A549 (cell line): ENCODE measurements around the gene PTPN5. TPM values are rescaled to one million over a fixed set of nuclear protein-coding genes. Genes with fewer than 3 reads are reported as not detected.

ENCODE experiments used
- ATAC-seq, 2 experiments: fragments of 200-7000 bp in 1 of 2; fragments of >200 bp in 1 of 2; cut with Nextera tagmentation in 1 of 2; cut with Tn5 transposase in 1 of 2; 3 replicates each; pipeline versions ENCODE4 v1.8.0 to v1.9.1; 2018 to 2020; ENCODE audit warnings: mild to moderate bottlenecking in 1 of 2, moderate library complexity in 1 of 2
- CTCF ChIA-PET: fragments of 300-600 bp; sonication (Branson Sonifier 250); formaldehyde crosslinking; extraction: SDS; loops from one replicate; lab custom pipeline; 2021; ENCODE audit warnings: antibody characterized with exemption, inconsistent platforms; lab: Yijun Ruan, JAX
- POLR2A ChIA-PET: fragments of 350-600 bp; formaldehyde crosslinking; extraction: SDS; loops from one replicate; lab custom pipeline; 2021; ENCODE audit warnings: antibody characterized with exemption, inconsistent platforms; lab: Yijun Ruan, JAX
- DNase-seq, 2 experiments: peaks; one replicate each; pipeline versions ENCODE4 v3.0.0 to v3.0.0-alpha.2; 2011 to 2016; ENCODE audit warnings: low read depth in 1 of 2, low spot score in 1 of 2
- FAIRE-seq: peaks from 2 replicates; lab custom pipeline; 2011; peaks lifted over from hg19 to GRCh38; lab: Jason Lieb, UNC
- H3K27ac ChIP-seq, 2 experiments: fragments of >200 bp; sonication (Bioruptor Twin); formaldehyde crosslinking; 3 replicates each; pipeline ENCODE4 v1.5.1; 2016 to 2017
- H3K4me1 ChIP-seq: fragments of >200 bp; sonication (Bioruptor Twin); formaldehyde crosslinking; 3 replicates; pipeline ENCODE4 v1.6.1; 2016
- H3K4me2 ChIP-seq: fragments of >200 bp; sonication (Bioruptor Twin); formaldehyde crosslinking; 3 replicates; pipeline ENCODE4 v1.6.1; 2016
- H3K4me3 ChIP-seq: fragments of >200 bp; sonication (Bioruptor Twin); formaldehyde crosslinking; 3 replicates; pipeline ENCODE4 v1.5.1; 2016
- H3K9me3 ChIP-seq: fragments of >200 bp; sonication (Bioruptor Twin); formaldehyde crosslinking; 3 replicates; pipeline ENCODE4 v1.6.1; 2016
- EHMT2 ChIP-seq: fragments of 200-600 bp; sonication (generic); IDR thresholded peaks from 2 replicates; pipeline ENCODE4 v1.6.1; 2016; ENCODE audit warnings: antibody characterized with exemption, low read depth, mild to moderate bottlenecking, moderate library complexity
- EP300 ChIP-seq, 2 experiments: fragments of >200 bp; sonication (Bioruptor Twin); formaldehyde crosslinking; IDR thresholded peaks; 2 replicates in 1 of 2; 3 replicates in 1 of 2; pipeline ENCODE4 v1.6.1; 2016 to 2017
- HDAC2 ChIP-seq: fragments of 200-600 bp; sonication (generic); IDR thresholded peaks from 2 replicates; pipeline ENCODE4 v1.6.1; 2016
- HEYL ChIP-seq: fragments of 250-450 bp; sonication (Bioruptor Pico); IDR thresholded peaks from 2 replicates; pipeline ENCODE4 v1.8.0; 2021; ENCODE audit warnings: mild to moderate bottlenecking, moderate library complexity
- HOXB5 ChIP-seq: fragments of 250-450 bp; sonication (Bioruptor Pico); IDR thresholded peaks from 2 replicates; pipeline ENCODE4 v1.5.0; 2020; ENCODE audit warnings: mild to moderate bottlenecking, moderate library complexity
- NPAS2 ChIP-seq: fragments of 250-450 bp; sonication (Bioruptor Pico); IDR thresholded peaks from 2 replicates; pipeline ENCODE4 v1.8.0; 2022; ENCODE audit warnings: mild to moderate bottlenecking, moderate library complexity, borderline replicate concordance
- POLR2AphosphoS2 ChIP-seq: conservative IDR thresholded peaks from 2 replicates; pipeline ENCODE4 v1.6.1; 2012; ENCODE audit warnings: low read length, improper control_type of control experiment, inconsistent platforms
- RARB ChIP-seq: fragments of 250-450 bp; sonication (Bioruptor Pico); IDR thresholded peaks from 2 replicates; pipeline ENCODE4 v1.8.0; 2021; ENCODE audit warnings: mild to moderate bottlenecking, moderate library complexity
- SMC3 ChIP-seq: fragments of >200 bp; sonication (Bioruptor Twin); formaldehyde crosslinking; IDR thresholded peaks from 3 replicates; pipeline ENCODE4 v1.6.1; 2018; ENCODE audit warnings: inconsistent platforms
- ZFP36 ChIP-seq: fragments of 450-650 bp; IDR thresholded peaks from 2 replicates; pipeline ENCODE4 v1.6.1; 2014; ENCODE audit warnings: borderline replicate concordance; ENCODE audit not compliant: partially characterized antibody
- ZNF302 ChIP-seq: fragments of 250-450 bp; sonication (Bioruptor Pico); IDR thresholded peaks from 2 replicates; pipeline ENCODE4 v1.9.0; 2021; ENCODE audit warnings: inconsistent platforms, mild to moderate bottlenecking, moderate library complexity
- WGBS: methylation state at CpG from one replicate; pipeline ENCODE4 v1.1.6; 2017; ENCODE audit errors: missing lambda C conversion rate; 5-methylcytosine and 5-hydroxymethylcytosine counted together
- polyA plus RNA-seq, 4 experiments: library from polyadenylated mRNA; depleted of rRNA in 3 of 4; stranded (reverse); fragments of >200 nt; fragmentation: RNase III in 1 of 4; extraction: RNeasy Plus Mini Kit Qiagen cat#74134 plus additional on column Dnase treatment in 1 of 4; gene quantifications; 2 replicates in 3 of 4; 3 replicates in 1 of 4; pipeline ENCODE4 v1.2.3, GENCODE V29; 2011 to 2017
- TF ChIP-seq, protein P1 (sequence below): fragments of 250-450 bp; sonication (Bioruptor Pico); IDR thresholded peaks from 2 replicates; pipeline ENCODE4 v1.5.0; 2020; ENCODE audit warnings: low read depth, mild to moderate bottlenecking, moderate library complexity
- TF ChIP-seq, protein P2 (sequence below): fragments of >200 bp; sonication (Bioruptor Twin); formaldehyde crosslinking; IDR thresholded peaks from 3 replicates; pipeline ENCODE4 v1.5.1; 2016
- TF ChIP-seq, protein P3 (sequence below): fragments of 450-650 bp; IDR thresholded peaks from 2 replicates; pipeline ENCODE4 v1.6.1; 2014; ENCODE audit warnings: antibody characterized with exemption
- TF ChIP-seq, protein P4 (sequence below): fragments of 200-600 bp; sonication (generic); IDR thresholded peaks from 2 replicates; pipeline ENCODE4 v1.6.1; 2016; ENCODE audit warnings: antibody characterized with exemption, mild to moderate bottlenecking, moderate library complexity
- TF ChIP-seq, protein P5 (sequence below): IDR thresholded peaks from 2 replicates; pipeline ENCODE4 v1.6.1; 2012; ENCODE audit warnings: low read depth, borderline replicate concordance

Gene PTPN5
- polyA plus RNA-seq, 2 of the 4 experiments (the other 2 are of a cell fraction): 0.04 TPM; not detected in 1

DNA sequence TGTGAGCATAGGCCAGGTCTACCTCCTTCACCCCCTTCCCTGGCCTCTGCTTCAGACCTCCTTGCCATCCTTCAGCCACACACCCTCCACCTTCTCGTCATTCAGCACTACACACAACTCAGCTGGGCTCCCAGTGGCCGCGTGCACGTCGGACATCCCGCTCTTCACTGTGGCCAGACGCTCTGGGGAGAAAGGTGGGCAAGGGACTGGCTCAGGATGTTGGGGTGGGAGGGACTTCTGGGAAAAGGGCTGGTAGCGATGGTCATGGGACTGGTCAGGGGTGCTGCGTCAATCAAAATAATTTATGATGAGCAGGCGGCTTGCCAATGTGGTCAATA lies 77.2 kb downstream of the PTPN5 start:
- ChIA-PET POLR2A (no interaction called here), CTCF (interaction anchor here (0.6 to 3.3 kb wide), 3 partner anchors 8 to 339 kb away, joined by 4 to 21 read pairs (median 5); no protein-coding TSS in a partner anchor)
- no peak for FAIRE-seq
- H3K4me2 ChIP-seq: no peak overlapping the region
- H3K9me3 ChIP-seq: no peaks in the 10 kb centered on the region
- H3K4me3 ChIP-seq: no peak overlapping the region
- 36% methylated on average over 10 of the region's 10 CpGs for WGBS
- no peak overlapping the region for H3K27ac ChIP-seq
- DNase-seq: no peak
- no peak for ATAC-seq
- TF ChIP-seq, protein P1, sequence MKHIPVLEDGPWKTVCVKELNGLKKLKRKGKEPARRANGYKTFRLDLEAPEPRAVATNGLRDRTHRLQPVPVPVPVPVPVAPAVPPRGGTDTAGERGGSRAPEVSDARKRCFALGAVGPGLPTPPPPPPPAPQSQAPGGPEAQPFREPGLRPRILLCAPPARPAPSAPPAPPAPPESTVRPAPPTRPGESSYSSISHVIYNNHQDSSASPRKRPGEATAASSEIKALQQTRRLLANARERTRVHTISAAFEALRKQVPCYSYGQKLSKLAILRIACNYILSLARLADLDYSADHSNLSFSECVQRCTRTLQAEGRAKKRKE (CRISPR knock-in tag): no peak
- TF ChIP-seq, protein P2, sequence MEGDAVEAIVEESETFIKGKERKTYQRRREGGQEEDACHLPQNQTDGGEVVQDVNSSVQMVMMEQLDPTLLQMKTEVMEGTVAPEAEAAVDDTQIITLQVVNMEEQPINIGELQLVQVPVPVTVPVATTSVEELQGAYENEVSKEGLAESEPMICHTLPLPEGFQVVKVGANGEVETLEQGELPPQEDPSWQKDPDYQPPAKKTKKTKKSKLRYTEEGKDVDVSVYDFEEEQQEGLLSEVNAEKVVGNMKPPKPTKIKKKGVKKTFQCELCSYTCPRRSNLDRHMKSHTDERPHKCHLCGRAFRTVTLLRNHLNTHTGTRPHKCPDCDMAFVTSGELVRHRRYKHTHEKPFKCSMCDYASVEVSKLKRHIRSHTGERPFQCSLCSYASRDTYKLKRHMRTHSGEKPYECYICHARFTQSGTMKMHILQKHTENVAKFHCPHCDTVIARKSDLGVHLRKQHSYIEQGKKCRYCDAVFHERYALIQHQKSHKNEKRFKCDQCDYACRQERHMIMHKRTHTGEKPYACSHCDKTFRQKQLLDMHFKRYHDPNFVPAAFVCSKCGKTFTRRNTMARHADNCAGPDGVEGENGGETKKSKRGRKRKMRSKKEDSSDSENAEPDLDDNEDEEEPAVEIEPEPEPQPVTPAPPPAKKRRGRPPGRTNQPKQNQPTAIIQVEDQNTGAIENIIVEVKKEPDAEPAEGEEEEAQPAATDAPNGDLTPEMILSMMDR: no peak
- no peak for TF ChIP-seq NPAS2 (CRISPR knock-in tag)
- no peaks in the 10 kb centered on the region for H3K4me1 ChIP-seq

DNA sequence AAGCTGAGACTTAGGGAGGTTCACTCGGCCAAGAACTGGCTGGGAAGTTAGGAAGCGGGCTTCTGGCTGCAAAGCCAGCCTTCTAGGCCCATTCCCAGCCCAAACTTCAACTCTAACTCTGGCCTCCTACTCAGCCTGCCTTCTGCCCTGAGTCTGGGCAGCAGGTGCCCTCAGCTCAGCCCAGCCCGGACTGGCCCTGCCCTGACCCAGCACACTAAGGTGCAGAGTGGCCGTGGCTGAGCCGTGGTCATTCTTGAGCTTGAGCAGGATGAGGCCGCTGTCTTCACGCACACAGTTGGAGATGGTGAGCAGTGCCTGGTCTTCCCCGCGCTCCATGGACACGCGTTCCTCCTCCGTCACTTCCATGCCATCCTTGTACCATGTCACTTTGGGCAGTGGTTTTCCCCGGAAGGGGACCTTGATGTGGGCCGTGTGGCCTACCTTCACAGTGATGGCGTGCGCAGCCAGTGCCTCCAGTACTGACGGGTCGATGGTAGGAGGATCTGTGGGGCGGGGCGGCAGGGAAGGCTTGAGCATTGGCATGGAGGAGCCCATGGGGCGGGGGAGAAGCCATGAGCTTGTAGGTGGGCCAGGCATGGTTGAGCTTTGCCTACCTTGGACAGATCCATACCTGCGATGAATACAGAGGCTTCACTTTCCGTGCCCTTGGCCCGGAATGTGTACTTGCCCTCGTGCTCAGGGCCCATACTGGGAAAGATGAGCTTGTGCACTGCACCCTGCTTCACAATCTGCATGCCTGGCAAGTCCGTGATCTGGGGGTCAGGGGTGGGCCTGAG lies 77.8 kb downstream of the PTPN5 start:
- WGBS: 68% methylated on average over 26 of the region's 26 CpGs
- H3K27ac ChIP-seq: no peak overlapping the region
- no peak for ATAC-seq
- no peak for FAIRE-seq
- H3K9me3 ChIP-seq: no peaks in the 10 kb centered on the region
- POLR2A ChIA-PET: no interaction called here
- H3K4me3 ChIP-seq: no peak overlapping the region
- no peaks in the 10 kb centered on the region for H3K4me1 ChIP-seq
- no peak overlapping the region for H3K4me2 ChIP-seq
- DNase-seq: no peak
- CTCF ChIA-PET: interaction anchor here (0.6 to 3.3 kb wide), 7 partner anchors 9 to 338 kb away, joined by 3 to 21 read pairs (median 4); no protein-coding TSS in a partner anchor
- TF ChIP-seq HDAC2 (no peak), RARB (no peak), EP300 (IDR thresholded peaks at IDR 0.05) (no peak), ZFP36 (no peak), SMC3 (no peak), EHMT2 (no peak), POLR2AphosphoS2 (no peak), HEYL (CRISPR knock-in tag) (no peak), ZNF302 (CRISPR knock-in tag) (no peak), HOXB5 (CRISPR knock-in tag) (no peak)
- TF ChIP-seq, protein P3, sequence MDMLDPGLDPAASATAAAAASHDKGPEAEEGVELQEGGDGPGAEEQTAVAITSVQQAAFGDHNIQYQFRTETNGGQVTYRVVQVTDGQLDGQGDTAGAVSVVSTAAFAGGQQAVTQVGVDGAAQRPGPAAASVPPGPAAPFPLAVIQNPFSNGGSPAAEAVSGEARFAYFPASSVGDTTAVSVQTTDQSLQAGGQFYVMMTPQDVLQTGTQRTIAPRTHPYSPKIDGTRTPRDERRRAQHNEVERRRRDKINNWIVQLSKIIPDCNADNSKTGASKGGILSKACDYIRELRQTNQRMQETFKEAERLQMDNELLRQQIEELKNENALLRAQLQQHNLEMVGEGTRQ: no peak
- TF ChIP-seq, protein P4, sequence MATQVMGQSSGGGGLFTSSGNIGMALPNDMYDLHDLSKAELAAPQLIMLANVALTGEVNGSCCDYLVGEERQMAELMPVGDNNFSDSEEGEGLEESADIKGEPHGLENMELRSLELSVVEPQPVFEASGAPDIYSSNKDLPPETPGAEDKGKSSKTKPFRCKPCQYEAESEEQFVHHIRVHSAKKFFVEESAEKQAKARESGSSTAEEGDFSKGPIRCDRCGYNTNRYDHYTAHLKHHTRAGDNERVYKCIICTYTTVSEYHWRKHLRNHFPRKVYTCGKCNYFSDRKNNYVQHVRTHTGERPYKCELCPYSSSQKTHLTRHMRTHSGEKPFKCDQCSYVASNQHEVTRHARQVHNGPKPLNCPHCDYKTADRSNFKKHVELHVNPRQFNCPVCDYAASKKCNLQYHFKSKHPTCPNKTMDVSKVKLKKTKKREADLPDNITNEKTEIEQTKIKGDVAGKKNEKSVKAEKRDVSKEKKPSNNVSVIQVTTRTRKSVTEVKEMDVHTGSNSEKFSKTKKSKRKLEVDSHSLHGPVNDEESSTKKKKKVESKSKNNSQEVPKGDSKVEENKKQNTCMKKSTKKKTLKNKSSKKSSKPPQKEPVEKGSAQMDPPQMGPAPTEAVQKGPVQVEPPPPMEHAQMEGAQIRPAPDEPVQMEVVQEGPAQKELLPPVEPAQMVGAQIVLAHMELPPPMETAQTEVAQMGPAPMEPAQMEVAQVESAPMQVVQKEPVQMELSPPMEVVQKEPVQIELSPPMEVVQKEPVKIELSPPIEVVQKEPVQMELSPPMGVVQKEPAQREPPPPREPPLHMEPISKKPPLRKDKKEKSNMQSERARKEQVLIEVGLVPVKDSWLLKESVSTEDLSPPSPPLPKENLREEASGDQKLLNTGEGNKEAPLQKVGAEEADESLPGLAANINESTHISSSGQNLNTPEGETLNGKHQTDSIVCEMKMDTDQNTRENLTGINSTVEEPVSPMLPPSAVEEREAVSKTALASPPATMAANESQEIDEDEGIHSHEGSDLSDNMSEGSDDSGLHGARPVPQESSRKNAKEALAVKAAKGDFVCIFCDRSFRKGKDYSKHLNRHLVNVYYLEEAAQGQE: no peak
- TF ChIP-seq, protein P5, sequence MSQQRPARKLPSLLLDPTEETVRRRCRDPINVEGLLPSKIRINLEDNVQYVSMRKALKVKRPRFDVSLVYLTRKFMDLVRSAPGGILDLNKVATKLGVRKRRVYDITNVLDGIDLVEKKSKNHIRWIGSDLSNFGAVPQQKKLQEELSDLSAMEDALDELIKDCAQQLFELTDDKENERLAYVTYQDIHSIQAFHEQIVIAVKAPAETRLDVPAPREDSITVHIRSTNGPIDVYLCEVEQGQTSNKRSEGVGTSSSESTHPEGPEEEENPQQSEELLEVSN: no peak
- TF ChIP-seq, all 56 proteins: peak for 0
